ENCODE measurements around the gene MUC6.

DNA sequence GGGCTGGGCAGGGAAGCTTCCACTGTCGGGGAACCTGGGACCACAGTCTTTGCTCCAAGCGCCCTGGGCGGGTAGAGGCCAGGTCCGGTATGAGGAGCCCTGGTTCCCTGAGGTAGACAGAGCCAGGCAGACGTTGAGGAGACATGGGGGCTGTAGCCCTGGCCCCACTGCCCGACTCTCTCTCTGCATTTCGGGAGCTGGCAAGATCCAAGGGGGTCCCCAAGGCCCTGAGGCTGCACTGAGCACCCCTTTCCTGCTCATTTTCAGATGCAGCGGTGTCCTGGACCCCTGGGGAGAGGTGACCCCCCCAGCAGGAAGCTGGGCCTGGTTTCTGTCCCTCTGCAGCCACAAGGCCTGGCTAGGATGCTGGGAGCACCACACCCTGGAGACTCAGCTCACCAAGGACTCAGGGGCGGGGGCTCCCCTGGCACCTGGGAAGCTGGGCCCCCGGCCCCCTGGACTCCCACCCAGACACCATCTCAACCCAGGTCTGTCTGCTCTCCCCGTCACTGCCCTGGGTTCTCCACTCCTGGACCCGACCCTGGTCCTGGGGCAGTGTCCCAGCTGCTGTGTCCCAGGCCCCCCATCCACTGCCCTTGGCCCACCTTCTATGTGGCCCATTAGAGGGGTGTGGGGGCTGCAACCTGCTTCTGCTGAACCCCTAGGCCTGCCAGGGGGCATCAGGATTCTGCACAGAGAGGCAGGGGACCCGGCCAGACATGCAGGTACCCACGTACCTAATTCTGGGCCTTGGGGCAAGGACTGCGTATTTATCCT lies 15.0 kb upstream of the MUC6 start:
- no peak for TF ChIP-seq POLR2A (IDR thresholded peaks at IDR 0.05; ENCODE audit: low read length)
- no peak for TF ChIP-seq GATA1 (IDR thresholded peaks at IDR 0.05; ENCODE audit: low read depth, low read length)
